Measurements from ENCODE around the gene GNL1.

GNL1 gene

DNA sequence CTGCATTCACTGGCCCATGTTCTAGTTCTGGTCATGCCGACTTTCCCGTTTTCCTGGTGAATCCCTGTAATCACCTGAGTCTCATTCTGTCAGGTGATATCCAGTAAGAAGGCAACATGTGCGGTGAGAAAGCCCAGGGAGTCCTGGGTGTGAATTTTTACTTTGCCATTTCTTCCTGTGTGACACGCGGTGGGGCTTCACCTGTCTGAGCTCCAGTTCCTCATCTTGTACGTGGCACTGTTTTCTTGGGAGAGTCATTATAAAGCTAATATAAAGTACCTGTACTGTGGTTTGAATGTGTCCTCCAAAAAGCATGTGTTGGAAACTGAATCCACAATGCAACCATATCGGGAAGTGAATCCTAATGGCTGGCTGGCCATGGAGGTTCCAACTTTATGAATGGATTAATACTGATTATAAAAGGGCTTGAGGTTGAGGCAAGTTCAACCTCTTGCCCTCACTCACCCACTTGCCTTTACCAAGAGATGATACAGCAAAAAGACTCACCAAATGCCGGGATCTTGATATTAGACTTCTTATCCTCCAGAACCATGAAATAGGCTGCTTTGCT lies 61.9 kb downstream of the GNL1 start:
- DNase-seq: peak; percentile 34 to 55

DNA sequence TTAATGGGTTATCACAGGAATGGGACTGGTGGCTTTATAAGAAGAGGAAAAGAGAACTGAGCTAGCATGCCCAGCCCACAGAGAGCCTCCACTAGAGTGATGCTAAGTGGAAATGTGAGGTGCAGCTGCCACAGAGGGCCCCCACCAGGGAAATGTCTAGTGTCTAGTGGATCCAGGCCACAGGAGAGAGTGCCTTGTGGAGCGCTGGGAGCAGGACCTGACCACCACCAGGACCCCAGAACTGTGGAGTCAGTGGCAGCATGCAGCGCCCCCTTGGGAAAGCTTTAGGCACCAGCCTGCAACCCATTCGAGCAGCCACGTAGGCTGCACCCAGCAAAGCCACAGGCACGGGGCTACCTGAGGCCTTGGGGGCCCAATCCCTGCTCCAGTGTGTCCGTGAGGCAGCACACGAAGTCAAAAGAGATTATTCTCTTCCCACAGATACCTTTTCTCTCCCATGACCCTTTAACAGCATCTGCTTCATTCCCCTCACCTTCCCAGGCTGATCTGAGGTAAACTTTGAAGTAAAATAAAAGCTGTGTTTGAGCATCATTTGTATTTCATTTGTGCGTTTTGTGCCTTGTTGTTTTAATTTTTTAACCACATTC lies 62.5 kb downstream of the GNL1 start:
- DNase-seq: peak; percentile 50 to 59

DNA sequence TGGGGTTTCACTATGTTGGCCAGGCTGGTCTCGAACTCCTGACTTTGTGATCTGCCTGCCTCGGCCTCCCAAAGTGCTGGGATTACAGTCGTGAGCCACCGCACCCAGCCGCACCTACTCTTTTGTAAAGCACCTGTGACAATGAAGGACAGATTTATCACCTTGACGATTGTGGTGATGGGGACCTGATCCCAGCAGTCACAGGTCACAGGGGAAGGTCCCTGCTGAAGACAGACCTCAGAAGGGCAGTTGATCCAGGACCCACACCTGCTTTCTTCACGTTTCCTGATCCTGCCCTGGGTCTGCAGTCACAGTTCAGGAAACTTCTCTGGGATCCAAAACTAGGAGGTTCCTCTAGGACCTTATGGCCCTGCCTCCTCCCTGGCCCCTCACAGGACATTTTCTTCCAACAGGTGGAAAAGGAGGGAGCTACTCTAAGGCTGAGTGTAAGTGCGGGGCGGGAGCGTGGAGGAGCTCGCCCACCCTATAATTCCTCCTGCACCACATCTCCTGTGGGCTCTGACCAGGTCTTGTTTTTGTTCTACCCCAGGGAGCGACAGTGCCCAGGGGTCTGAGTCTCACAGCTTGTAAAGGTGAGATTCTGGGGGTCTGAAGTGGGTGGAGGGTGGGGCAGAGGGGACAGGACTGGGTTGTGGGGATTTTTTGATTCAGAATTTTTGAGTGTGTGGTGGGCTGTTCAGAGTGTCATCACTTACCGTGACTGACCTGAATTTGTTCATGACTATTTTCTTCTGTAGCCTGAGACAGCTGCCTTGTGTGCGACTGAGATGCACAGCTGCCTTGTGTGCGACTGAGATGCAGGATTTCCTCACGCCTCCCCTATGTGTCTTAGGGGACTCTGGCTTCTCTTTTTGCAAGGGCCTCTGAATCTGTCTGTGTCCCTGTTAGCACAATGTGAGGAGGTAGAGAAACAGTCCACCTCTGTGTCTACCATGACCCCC lies 64.0 kb downstream of the GNL1 start:
- DNase-seq: peak in 1 of 2 donors; percentile 34

Data from CD4-positive, alpha-beta T cell treated with Interleukin-1 beta for 1 hour (primary cell).